Activated CD8-positive, alpha-beta T cell treated with anti-CD3 and anti-CD28 coated beads for 36 hours (primary cell): Measurements from ENCODE around the gene SP6. TPM values are rescaled to one million over a fixed set of nuclear protein-coding genes. Genes with fewer than 3 reads are reported as not detected.
A peak's percentile ranks its signal among the peaks of the same experiment; 100 is the strongest.

Source experiments
- ATAC-seq: fragments of 200-7000 bp; cut with Tn5 transposase; one replicate; pipeline ENCODE4 v1.10.0; 2021; ENCODE audit warnings: mild to moderate bottlenecking, moderate library complexity
- CTCF ChIA-PET: fragments of 350-600 bp; sonication (Branson Sonifier 250); formaldehyde crosslinking; loops from one replicate; lab custom pipeline; 2021; ENCODE audit warnings: antibody characterized with exemption; lab: Charles Lee
- POLR2A ChIA-PET: fragments of 350-600 bp; sonication (Branson Sonifier 250); formaldehyde crosslinking; loops from one replicate; lab custom pipeline; 2021; ENCODE audit warnings: antibody characterized with exemption; lab: Charles Lee
- DNase-seq: peaks from one replicate; pipeline ENCODE4 v3.0.0-alpha.2; 2020
- H3K27ac Mint-ChIP-seq: one replicate; pipeline ENCODE4 v1.8.0; 2021; ENCODE audit warnings: mild to moderate bottlenecking, mixed read lengths
- H3K27me3 Mint-ChIP-seq: one replicate; pipeline ENCODE4 v1.8.0; 2021; ENCODE audit warnings: mixed read lengths
- H3K36me3 Mint-ChIP-seq: one replicate; pipeline ENCODE4 v1.8.0; 2021; ENCODE audit warnings: low read depth, mixed read lengths
- H3K4me1 Mint-ChIP-seq: one replicate; pipeline ENCODE4 v1.8.0; 2021; ENCODE audit warnings: low read depth, mixed read lengths
- H3K4me3 Mint-ChIP-seq: one replicate; pipeline ENCODE4 v1.8.0; 2021; ENCODE audit warnings: mild to moderate bottlenecking, moderate library complexity, mixed read lengths
- H3K9me3 Mint-ChIP-seq: one replicate; pipeline ENCODE4 v1.8.0; 2021; ENCODE audit warnings: mixed read lengths
- intact Hi-C: fragments of 100-400 bp; cut with micrococcal nuclease; formaldehyde crosslinking; loops from one replicate; pipeline ENCODE4 v1.10.0; 2022
- total RNA-seq, 2 experiments: library from RNA; stranded (reverse); gene quantifications; one replicate each; pipeline ENCODE4 v1.2.3, GENCODE V29; 2021
- TF ChIP-seq, protein P1 (sequence below): fragments of 200-600 bp; IDR thresholded peaks from one replicate; pipeline ENCODE4 v1.8.0; 2022; ENCODE audit warnings: antibody characterized with exemption, mild to moderate bottlenecking

Gene SP6
- total RNA-seq, 2 experiments from 2014 or later = 0.13 to 0.18 TPM

DNA sequence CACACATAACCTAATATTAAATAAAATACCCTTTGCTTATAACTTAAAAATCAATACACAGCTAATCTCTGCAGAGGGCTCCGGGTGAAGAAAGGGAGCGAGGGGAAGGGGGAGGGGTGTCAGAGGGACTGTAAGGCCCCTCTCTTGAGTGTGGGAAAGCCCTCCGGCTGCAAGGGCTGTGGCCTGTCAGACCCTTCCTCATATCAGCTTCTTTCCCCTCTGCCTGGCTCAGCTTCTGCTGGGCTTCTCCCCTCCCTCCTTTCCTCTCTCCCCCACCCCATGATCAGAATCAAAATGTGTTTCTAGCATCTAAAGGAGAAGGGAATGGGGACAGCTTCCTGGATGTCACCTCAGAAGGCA lies 5.3 kb downstream of the SP6 start:
- POLR2A ChIA-PET = interaction anchor here (1.5 to 2.0 kb wide), 3 partner anchors 9 to 50 kb away, joined by 4 to 7 read pairs (median 6); partner anchors contain the start of genes LRRC46, MRPL10 and SP2
- H3K36me3 Mint-ChIP-seq = no peaks in the 10 kb centered on the region
- no peak overlapping the region for H3K4me3 Mint-ChIP-seq
- ATAC-seq (no peak), DNase-seq (no peak)
- H3K9me3 Mint-ChIP-seq = no peaks in the 10 kb centered on the region
- CTCF ChIA-PET = interaction anchor here (1.0 to 20.8 kb wide), 4 partner anchors 11 to 103 kb away, joined by 3 to 586 read pairs (median 14); partner anchors contain the start of gene SP2
- TF ChIP-seq, protein P1, sequence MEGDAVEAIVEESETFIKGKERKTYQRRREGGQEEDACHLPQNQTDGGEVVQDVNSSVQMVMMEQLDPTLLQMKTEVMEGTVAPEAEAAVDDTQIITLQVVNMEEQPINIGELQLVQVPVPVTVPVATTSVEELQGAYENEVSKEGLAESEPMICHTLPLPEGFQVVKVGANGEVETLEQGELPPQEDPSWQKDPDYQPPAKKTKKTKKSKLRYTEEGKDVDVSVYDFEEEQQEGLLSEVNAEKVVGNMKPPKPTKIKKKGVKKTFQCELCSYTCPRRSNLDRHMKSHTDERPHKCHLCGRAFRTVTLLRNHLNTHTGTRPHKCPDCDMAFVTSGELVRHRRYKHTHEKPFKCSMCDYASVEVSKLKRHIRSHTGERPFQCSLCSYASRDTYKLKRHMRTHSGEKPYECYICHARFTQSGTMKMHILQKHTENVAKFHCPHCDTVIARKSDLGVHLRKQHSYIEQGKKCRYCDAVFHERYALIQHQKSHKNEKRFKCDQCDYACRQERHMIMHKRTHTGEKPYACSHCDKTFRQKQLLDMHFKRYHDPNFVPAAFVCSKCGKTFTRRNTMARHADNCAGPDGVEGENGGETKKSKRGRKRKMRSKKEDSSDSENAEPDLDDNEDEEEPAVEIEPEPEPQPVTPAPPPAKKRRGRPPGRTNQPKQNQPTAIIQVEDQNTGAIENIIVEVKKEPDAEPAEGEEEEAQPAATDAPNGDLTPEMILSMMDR = no peak
- H3K4me1 Mint-ChIP-seq = peaks cover 19% of the 10 kb centered on the region
- H3K27ac Mint-ChIP-seq = no peak overlapping the region
- intact Hi-C loops = no loop called here
- peaks cover 52% of the 10 kb centered on the region for H3K27me3 Mint-ChIP-seq

DNA sequence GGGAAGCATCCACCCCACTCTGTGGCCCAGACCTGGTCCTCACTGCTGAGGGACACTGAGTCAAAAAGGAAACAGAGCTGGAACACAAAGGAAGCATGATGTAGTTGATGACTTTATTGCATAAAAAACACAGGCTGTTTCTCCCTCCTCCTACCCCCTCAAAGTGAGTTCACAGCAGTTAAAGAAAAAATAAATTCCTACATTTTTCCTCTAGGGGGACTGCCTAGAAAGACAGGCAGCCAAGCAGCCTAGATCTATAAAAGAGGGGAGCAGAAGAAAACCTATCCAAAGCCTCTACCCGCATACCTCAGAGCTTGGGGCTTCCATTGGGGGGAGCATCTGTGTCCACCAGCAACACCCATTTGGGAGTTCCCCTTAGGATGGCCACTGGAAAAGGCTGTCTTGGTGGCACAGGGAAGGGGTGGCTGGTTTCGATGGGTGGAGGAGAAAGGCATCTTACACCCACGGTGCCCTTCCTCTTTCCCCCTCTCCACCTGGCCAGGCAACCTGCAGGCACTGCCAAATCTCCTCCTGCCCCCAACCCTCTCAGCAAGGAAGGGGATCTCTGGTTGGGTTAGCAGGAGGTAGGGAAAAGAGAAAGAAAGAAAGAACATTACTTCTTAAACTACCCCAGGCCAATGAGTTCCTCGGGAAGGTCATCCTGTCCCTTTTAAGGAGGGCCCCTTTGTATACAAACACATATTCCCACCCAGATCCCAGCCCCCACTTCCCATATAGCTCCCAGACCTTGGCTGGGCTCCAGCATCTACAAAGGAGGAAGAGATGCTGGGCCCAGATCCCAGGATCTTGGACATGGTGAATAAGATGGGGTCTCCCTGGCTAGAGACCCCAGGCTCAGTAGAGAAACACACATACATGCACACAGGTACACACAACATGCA lies 5.9 kb downstream of the SP6 start:
- intact Hi-C loops = no loop called here
- ATAC-seq = no peak
- Mint-ChIP-seq H3K27me3 (peaks cover 47% of the 10 kb centered on the region), H3K36me3 (no peaks in the 10 kb centered on the region), H3K9me3 (no peaks in the 10 kb centered on the region), H3K4me3 (no peak overlapping the region), H3K4me1 (peaks cover 22% of the 10 kb centered on the region), H3K27ac (no peak overlapping the region)
- ChIA-PET CTCF (interaction anchor here (1.0 to 20.8 kb wide), 6 partner anchors 11 to 126 kb away, joined by 3 to 586 read pairs (median 6); partner anchors contain the start of genes CDK5RAP3 and SP2), POLR2A (interaction anchor here (0.6 to 2.2 kb wide), 5 partner anchors 8 to 556 kb away, joined by 3 to 7 read pairs (median 6); partner anchors contain the start of genes LRRC46, MRPL10 and SP2)
- DNase-seq = no peak
- TF ChIP-seq, protein P1 = peak; percentile 34

- ChIA-PET CTCF (interaction anchor here (1.4 to 20.8 kb wide), 3 partner anchors 28 to 127 kb away, joined by 4 to 586 read pairs (median 7); partner anchors contain the start of genes CDK5RAP3 and SP2), POLR2A (interaction anchor here (0.6 to 2.2 kb wide), 3 partner anchors 49 to 556 kb away, joined by 3 to 7 read pairs (median 6); partner anchors contain the start of gene SP2)
- H3K4me1 Mint-ChIP-seq = peaks cover 25% of the 10 kb centered on the region
- no peaks in the 10 kb centered on the region for H3K9me3 Mint-ChIP-seq
- peaks cover 40% of the 10 kb centered on the region for H3K27me3 Mint-ChIP-seq
- intact Hi-C loops = no loop called here
- H3K27ac Mint-ChIP-seq = no peak overlapping the region
- no peak for DNase-seq
- no peak overlapping the region for H3K4me3 Mint-ChIP-seq
- H3K36me3 Mint-ChIP-seq = no peaks in the 10 kb centered on the region
- no peak for ATAC-seq
- TF ChIP-seq, protein P1 = no peak
Observed at GRCh38 chr17:47844227-47844626, 6.7 kb downstream of the SP6 start.

DNA sequence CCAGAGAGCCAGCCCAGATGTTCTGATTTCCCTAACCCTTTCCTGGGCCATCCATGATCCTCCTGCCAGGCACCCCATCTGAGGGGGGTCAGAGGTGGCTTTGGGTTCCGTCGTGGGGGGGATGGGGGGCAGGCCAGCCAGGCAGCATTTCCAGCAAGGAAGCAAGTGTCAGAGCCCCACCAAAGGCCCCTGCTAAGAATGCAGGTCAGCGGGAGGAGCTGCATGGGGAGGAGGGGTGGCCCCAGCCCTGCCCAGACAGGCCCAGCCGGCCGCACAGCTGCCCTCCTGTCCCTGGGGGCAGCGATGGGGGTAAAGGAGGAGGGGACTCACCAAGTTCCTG lies 7.6 kb downstream of the SP6 start:
- TF ChIP-seq, protein P1 = no peak
- no peak for ATAC-seq
- ChIA-PET CTCF (interaction anchor here (1.1 to 20.8 kb wide), 12 partner anchors 8 to 175 kb away, joined by 3 to 586 read pairs (median 4); partner anchors contain the start of genes CDK5RAP3, MRPL10, SP2 and SP6), POLR2A (interaction anchor here (1.4 to 2.2 kb wide), 3 partner anchors 41 to 127 kb away, joined by 3 to 7 read pairs (median 4); no protein-coding TSS in a partner anchor)
- no peak overlapping the region for H3K27ac Mint-ChIP-seq
- no peaks in the 10 kb centered on the region for H3K36me3 Mint-ChIP-seq
- H3K9me3 Mint-ChIP-seq = no peaks in the 10 kb centered on the region
- H3K4me3 Mint-ChIP-seq = no peak overlapping the region
- H3K27me3 Mint-ChIP-seq = peaks cover 31% of the 10 kb centered on the region
- peaks cover 27% of the 10 kb centered on the region for H3K4me1 Mint-ChIP-seq
- intact Hi-C loops = no loop called here
- no peak for DNase-seq
